22Rv1 (cell line): ENCODE measurements around the gene CYSLTR2.

Experiments
- CTCF ChIP-seq: fragments of 450-650 bp; IDR thresholded peaks from 2 replicates; pipeline ENCODE4 v1.5.1; 2017; ENCODE audit warnings: mild to moderate bottlenecking
- ZFX ChIP-seq: fragments of 450-650 bp; IDR thresholded peaks from 2 replicates; pipeline ENCODE4 v1.6.1; 2017; ENCODE audit warnings: antibody characterized with exemption, borderline replicate concordance

GRCh38 chr13:48739386-48739964 is 85.7 kb downstream of the CYSLTR2 start:
- TF ChIP-seq CTCF (no peak), ZFX (no peak)
